Effector memory CD4-positive, alpha-beta T cell (primary cell): Measurements from ENCODE around the gene ATP8A2.
"Not testable (repeated sequence)": the region's sequence is repeated elsewhere in the genome, so short reads cannot be mapped to it uniquely, and the experiment has no call there.

ENCODE experiments used
- DNase-seq, 3 donors: peaks; one replicate each; pipeline ENCODE4 v3.0.0-alpha.2; 2020
- H3K27ac ChIP-seq: 2 replicates; pipeline ENCODE4 v1.7.0; 2013; ENCODE audit warnings: mild to moderate bottlenecking, low read length, moderate library complexity; ENCODE audit not compliant: insufficient read depth, poor library complexity, severe bottlenecking
- H3K27me3 ChIP-seq: replicated peaks from 2 replicates; pipeline ENCODE4 v1.7.0; 2013; ENCODE audit warnings: mild to moderate bottlenecking, low read length; ENCODE audit not compliant: insufficient read depth, control insufficient read depth, poor library complexity, severe bottlenecking
- H3K36me3 ChIP-seq: 2 replicates; pipeline ENCODE4 v1.7.0; 2013; ENCODE audit warnings: mild to moderate bottlenecking, low read length, moderate library complexity; ENCODE audit not compliant: control insufficient read depth, insufficient read depth
- H3K4me1 ChIP-seq: 2 replicates; pipeline ENCODE4 v1.7.0; 2013; ENCODE audit warnings: low read length, mild to moderate bottlenecking; ENCODE audit not compliant: control insufficient read depth, insufficient read depth, poor library complexity, severe bottlenecking
- H3K4me3 ChIP-seq: 2 replicates; pipeline ENCODE4 v1.7.0; 2013; ENCODE audit warnings: low read length, low read depth, mild to moderate bottlenecking; ENCODE audit not compliant: insufficient read depth, poor library complexity, severe bottlenecking
- H3K9me3 ChIP-seq: 2 replicates; pipeline ENCODE4 v1.7.0; 2013; ENCODE audit warnings: mild to moderate bottlenecking, low read length, moderate library complexity; ENCODE audit not compliant: control insufficient read depth

The ATP8A2 gene

GRCh38 chr13:25518441-25518840 lies 146.7 kb downstream of the ATP8A2 start:
- Histone ChIP-seq H3K9me3 (no peaks in the 10 kb centered on the region), H3K27me3 (no peaks in the 10 kb centered on the region), H3K36me3 (no peaks in the 10 kb centered on the region), H3K4me3 (no peak overlapping the region), H3K4me1 (no peaks in the 10 kb centered on the region), H3K27ac (no peak overlapping the region)
- no peak for DNase-seq

- no peak for DNase-seq
- no peaks in the 10 kb centered on the region for H3K9me3 ChIP-seq
- no peak overlapping the region for H3K4me3 ChIP-seq
- no peaks in the 10 kb centered on the region for H3K36me3 ChIP-seq
- H3K27me3 ChIP-seq = no peaks in the 10 kb centered on the region
- H3K4me1 ChIP-seq = no peaks in the 10 kb centered on the region
- H3K27ac ChIP-seq = no peak overlapping the region
These were observed 154.1 kb downstream of the ATP8A2 start for GRCh38 chr13:25525884-25526283.

GRCh38 chr13:25528266-25528665 lies 156.5 kb downstream of the ATP8A2 start:
- Histone ChIP-seq H3K4me1 (no peaks in the 10 kb centered on the region), H3K9me3 (no peaks in the 10 kb centered on the region), H3K27ac (no peak overlapping the region), H3K4me3 (no peak overlapping the region), H3K36me3 (no peaks in the 10 kb centered on the region), H3K27me3 (no peaks in the 10 kb centered on the region)
- DNase-seq = no peak

- DNase-seq = no peak
- Histone ChIP-seq H3K9me3 (no peaks in the 10 kb centered on the region), H3K4me1 (no peaks in the 10 kb centered on the region), H3K4me3 (no peak overlapping the region), H3K27me3 (no peaks in the 10 kb centered on the region), H3K36me3 (no peaks in the 10 kb centered on the region), H3K27ac (no peak overlapping the region)
These were observed 157.7 kb downstream of the ATP8A2 start for GRCh38 chr13:25529425-25529824.

GRCh38 chr13:25538276-25538675 lies 166.5 kb downstream of the ATP8A2 start:
- H3K4me1 ChIP-seq = no peaks in the 10 kb centered on the region
- DNase-seq = no peak
- H3K36me3 ChIP-seq = no peaks in the 10 kb centered on the region
- H3K27ac ChIP-seq = no peak overlapping the region
- H3K4me3 ChIP-seq = no peak overlapping the region
- no peaks in the 10 kb centered on the region for H3K9me3 ChIP-seq
- no peaks in the 10 kb centered on the region for H3K27me3 ChIP-seq

- Histone ChIP-seq H3K4me1 (no peaks in the 10 kb centered on the region), H3K36me3 (no peaks in the 10 kb centered on the region), H3K27me3 (no peaks in the 10 kb centered on the region), H3K4me3 (no peak overlapping the region), H3K27ac (no peak overlapping the region), H3K9me3 (no peaks in the 10 kb centered on the region)
- DNase-seq = no peak
These were observed 169.8 kb downstream of the ATP8A2 start for GRCh38 chr13:25541434-25542123.

- not testable (repeated sequence) for H3K4me3 ChIP-seq, DNase-seq, H3K4me1 ChIP-seq, H3K27ac ChIP-seq, H3K27me3 ChIP-seq, H3K36me3 ChIP-seq, H3K9me3 ChIP-seq
These were observed 177.2 kb downstream of the ATP8A2 start for GRCh38 chr13:25548991-25549390.

- H3K27ac ChIP-seq = no peak overlapping the region
- no peaks in the 10 kb centered on the region for H3K27me3 ChIP-seq
- H3K4me1 ChIP-seq = no peaks in the 10 kb centered on the region
- no peak for DNase-seq
- H3K4me3 ChIP-seq = no peak overlapping the region
- no peaks in the 10 kb centered on the region for H3K36me3 ChIP-seq
- no peaks in the 10 kb centered on the region for H3K9me3 ChIP-seq
These were observed 190.0 kb downstream of the ATP8A2 start for GRCh38 chr13:25561812-25562211.

GRCh38 chr13:25570185-25570584 lies 198.4 kb downstream of the ATP8A2 start:
- no peaks in the 10 kb centered on the region for H3K27me3 ChIP-seq
- no peaks in the 10 kb centered on the region for H3K4me1 ChIP-seq

GRCh38 chr13:25571237-25571636 lies 199.5 kb downstream of the ATP8A2 start:
- Histone ChIP-seq H3K9me3 (no peaks in the 10 kb centered on the region), H3K36me3 (no peaks in the 10 kb centered on the region), H3K27me3 (no peaks in the 10 kb centered on the region), H3K4me1 (no peaks in the 10 kb centered on the region), H3K27ac (no peak overlapping the region), H3K4me3 (no peak overlapping the region)
- no peak for DNase-seq

More at GRCh38 chr13:25570185-25570584, 198.4 kb downstream of the ATP8A2 start:
- Histone ChIP-seq H3K27ac (no peak overlapping the region), H3K4me3 (no peak overlapping the region), H3K36me3 (no peaks in the 10 kb centered on the region), H3K9me3 (no peaks in the 10 kb centered on the region)
- DNase-seq = no peak
